ENCODE measurements around the gene DLGAP4.

Gene DLGAP4

GRCh38 chr20:36396847-36397630, 90.9 kb downstream of the DLGAP4 start:
- Histone ChIP-seq H3K27me3 (replicated peaks; ENCODE audit: control insufficient read depth, insufficient read depth, low read length) (no peaks in the 10 kb centered on the region; the same call in 1 of the 2 replicates), H3K36me3 (ENCODE audit: control insufficient read depth, insufficient read depth, low read length) (no peaks in the 10 kb centered on the region), H3K4me3 (replicated peaks; ENCODE audit: low read depth, low read length) (no peak overlapping the region)
- TF ChIP-seq CTCF (IDR thresholded peaks at IDR 0.05; ENCODE audit: insufficient read depth, low read length, poor library complexity, severe bottlenecking), result no peak
- DNase-seq (ENCODE audit: extremely low read depth, insufficient read length), result no peak

GRCh38 chr20:36398515-36398914, 92.4 kb downstream of the DLGAP4 start:
- no peak overlapping the region for H3K4me3 ChIP-seq (replicated peaks; ENCODE audit: low read depth, low read length)
- H3K36me3 ChIP-seq (ENCODE audit: control insufficient read depth, insufficient read depth, low read length), result no peaks in the 10 kb centered on the region
- DNase-seq (ENCODE audit: extremely low read depth, insufficient read length), result no peak
- TF ChIP-seq CTCF (IDR thresholded peaks at IDR 0.05; ENCODE audit: insufficient read depth, low read length, poor library complexity, severe bottlenecking), result no peak
- H3K27me3 ChIP-seq (replicated peaks; ENCODE audit: control insufficient read depth, insufficient read depth, low read length), result no peaks in the 10 kb centered on the region; the same call in 1 of the 2 replicates

GRCh38 chr20:36399147-36399968, 93.2 kb downstream of the DLGAP4 start:
- Histone ChIP-seq H3K27me3 (replicated peaks; ENCODE audit: control insufficient read depth, insufficient read depth, low read length) (no peaks in the 10 kb centered on the region; the same call in 1 of the 2 replicates), H3K36me3 (ENCODE audit: control insufficient read depth, insufficient read depth, low read length) (no peaks in the 10 kb centered on the region), H3K4me3 (replicated peaks; ENCODE audit: low read depth, low read length) (no peak overlapping the region)
- peak; percentile 54 for TF ChIP-seq CTCF (IDR thresholded peaks at IDR 0.05; ENCODE audit: insufficient read depth, low read length, poor library complexity, severe bottlenecking)
- DNase-seq (ENCODE audit: extremely low read depth, insufficient read length), result no peak

- DNase-seq (ENCODE audit: extremely low read depth, insufficient read length), result no peak
- Histone ChIP-seq H3K4me3 (replicated peaks; ENCODE audit: low read depth, low read length) (no peak overlapping the region), H3K36me3 (ENCODE audit: control insufficient read depth, insufficient read depth, low read length) (no peaks in the 10 kb centered on the region), H3K27me3 (replicated peaks; ENCODE audit: control insufficient read depth, insufficient read depth, low read length) (no peaks in the 10 kb centered on the region; the same call in 1 of the 2 replicates)
- no peak for TF ChIP-seq CTCF (IDR thresholded peaks at IDR 0.05; ENCODE audit: insufficient read depth, low read length, poor library complexity, severe bottlenecking)
Measured at GRCh38 chr20:36399969-36400545, 93.9 kb downstream of the DLGAP4 start.

- no peak overlapping the region for H3K4me3 ChIP-seq (replicated peaks; ENCODE audit: low read depth, low read length)
- H3K36me3 ChIP-seq (ENCODE audit: control insufficient read depth, insufficient read depth, low read length), result no peaks in the 10 kb centered on the region
- DNase-seq (ENCODE audit: extremely low read depth, insufficient read length), result no peak
- H3K27me3 ChIP-seq (replicated peaks; ENCODE audit: control insufficient read depth, insufficient read depth, low read length), result no peaks in the 10 kb centered on the region; the same call in none of the 2 replicates
- TF ChIP-seq CTCF (IDR thresholded peaks at IDR 0.05; ENCODE audit: insufficient read depth, low read length, poor library complexity, severe bottlenecking), result no peak
Measured at GRCh38 chr20:36400909-36401735, 95.0 kb downstream of the DLGAP4 start.
